Stimulated activated CD4-positive, alpha-beta T cell treated with anti-CD3 and anti-CD28 coated beads, Interleukin-4, amount 100 ng/mL, for 48 hours (primary cell): ENCODE results near the gene TRIB2.

Source experiments
- DNase-seq, 2 donors: peaks; one replicate each; pipeline ENCODE4 v3.0.0-alpha.2; 2020; ENCODE audit warnings: low read depth in 2 of 2

TRIB2 gene

DNA sequence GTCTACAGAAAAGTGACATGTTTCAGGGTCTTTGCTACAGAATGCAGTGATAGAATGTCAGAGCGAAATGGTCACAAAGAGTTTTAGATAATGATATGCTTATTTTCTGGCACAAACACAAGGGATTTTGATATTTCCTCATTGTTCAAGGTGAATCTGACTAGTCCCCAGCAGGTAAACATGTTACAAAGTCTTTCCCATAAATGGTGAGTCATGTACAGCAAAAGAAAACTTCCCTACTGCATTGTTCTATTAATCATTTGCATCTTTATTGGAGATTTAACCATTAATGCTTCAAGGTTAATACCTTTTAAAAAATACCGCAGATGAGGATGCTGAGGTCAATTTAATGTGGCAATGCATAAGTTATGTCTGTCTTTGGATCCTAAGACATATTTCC lies 19.1 kb upstream of the TRIB2 start:
- DNase-seq: no peak

DNA sequence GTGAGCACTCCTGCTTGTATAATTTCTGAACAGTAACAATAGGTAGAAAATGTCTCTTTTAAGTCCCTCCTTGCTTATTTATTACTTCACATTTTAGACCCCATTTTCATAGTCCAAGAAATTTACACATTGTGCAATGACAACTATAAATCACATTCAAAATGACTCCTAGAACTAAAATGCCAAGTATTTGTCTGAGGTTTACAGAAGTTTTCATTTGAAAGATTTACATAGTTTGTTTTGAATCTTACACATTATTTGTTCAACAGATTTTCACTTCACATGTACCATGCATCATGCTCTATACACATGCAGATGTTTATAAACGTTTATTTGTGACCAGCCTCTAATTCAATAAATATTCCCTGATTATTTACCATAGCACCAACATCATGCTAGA lies 15.7 kb upstream of the TRIB2 start:
- DNase-seq: no peak

DNA sequence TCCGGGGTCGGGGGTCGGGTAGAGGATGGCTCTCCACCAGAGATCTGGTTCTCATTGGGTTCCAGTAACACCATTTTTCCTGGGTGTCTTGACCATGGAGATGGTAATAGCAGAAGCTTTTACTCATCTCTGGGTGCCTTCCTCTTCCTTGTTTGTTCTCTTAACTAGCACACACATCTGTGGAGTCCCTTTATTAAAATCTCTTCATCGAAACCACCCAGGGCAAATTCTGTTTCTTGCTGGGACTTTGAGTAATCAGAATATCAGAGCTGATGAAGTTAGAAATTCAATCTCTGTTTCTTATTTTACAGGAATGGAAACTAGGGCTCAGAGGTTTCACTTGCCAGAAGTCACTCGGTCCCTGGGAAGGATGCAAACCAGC lies 15.0 kb upstream of the TRIB2 start:
- no peak for DNase-seq

DNA sequence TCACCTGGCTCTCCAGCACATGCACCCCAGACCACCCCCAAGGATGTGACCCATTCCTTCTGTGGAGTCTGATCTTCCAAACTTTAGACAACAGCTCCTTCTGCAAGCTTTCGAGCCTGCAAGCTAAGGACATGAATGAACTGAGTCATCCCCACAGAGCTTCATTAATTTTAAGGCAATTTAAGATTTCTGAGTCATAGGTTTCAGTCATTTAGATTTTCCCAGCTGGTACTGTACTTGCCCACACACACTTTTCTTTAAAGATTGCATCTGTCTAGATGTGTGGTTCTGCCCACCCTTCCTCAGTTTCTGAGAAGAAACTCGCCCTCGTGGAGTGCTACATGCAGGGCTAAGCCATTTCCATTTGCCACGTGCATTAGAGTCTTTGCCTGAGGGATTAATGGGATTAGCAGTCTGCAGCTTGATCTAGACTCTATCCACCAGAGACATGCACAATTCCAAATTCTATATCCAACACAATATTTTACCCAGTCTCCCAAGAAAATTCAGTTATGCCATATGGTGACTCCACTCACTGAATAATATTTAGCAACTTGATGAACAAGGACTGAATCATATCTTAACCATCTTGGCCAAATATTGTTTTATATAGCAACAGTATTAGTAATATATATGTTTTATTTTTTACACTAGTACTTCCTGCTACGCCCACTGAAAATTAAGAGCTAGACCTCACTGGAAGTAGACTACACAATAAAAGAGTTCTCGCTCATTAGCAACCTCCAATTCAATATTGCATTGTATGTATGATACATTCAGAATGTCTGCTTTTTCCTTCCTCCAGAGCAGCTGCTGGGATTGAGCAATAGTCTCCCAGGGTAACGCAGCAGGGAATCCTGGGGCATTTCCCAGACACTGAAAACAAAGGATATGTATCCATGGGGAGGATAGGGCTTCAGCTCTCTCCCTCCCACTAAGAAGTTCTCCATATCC lies 14.3 kb upstream of the TRIB2 start:
- DNase-seq: no peak

DNA sequence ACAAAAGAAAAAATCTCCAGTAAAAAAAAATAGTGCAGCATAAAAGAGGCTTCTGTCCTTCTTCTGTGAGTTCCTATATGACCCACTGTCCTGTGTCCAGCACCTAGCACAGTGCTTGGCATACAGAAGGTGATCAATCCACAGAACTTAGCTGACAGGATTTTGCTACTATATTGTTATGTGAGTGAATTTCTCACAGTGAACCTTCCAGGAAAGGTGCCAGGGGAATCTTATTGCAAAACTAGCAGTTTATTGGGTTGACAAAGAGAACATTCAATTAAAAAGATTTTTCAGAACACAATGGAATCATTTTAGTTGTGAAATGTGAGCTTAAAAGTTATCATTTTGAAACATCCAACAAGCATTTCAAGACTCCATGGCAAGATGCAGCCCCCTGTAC lies 12.4 kb upstream of the TRIB2 start:
- no peak for DNase-seq

DNA sequence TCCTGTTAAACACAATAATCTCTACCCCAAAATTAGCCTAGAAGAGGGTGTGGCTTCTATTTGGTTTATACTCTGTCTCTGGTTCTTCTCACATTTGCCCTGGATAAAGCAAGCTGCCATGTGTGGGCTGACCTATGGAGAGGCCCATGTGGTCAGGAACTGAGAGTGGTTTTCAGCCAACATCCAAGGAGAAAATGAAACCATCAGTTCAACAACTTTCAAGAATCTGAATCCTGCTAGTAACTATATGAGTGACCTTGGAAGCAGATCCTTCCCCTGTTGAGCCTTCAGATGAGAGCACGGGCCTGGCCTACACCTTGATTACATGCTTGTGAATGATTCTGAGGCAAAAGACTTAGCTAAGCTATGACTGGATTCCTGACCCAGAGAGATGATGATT lies 11.5 kb upstream of the TRIB2 start:
- DNase-seq: no peak

DNA sequence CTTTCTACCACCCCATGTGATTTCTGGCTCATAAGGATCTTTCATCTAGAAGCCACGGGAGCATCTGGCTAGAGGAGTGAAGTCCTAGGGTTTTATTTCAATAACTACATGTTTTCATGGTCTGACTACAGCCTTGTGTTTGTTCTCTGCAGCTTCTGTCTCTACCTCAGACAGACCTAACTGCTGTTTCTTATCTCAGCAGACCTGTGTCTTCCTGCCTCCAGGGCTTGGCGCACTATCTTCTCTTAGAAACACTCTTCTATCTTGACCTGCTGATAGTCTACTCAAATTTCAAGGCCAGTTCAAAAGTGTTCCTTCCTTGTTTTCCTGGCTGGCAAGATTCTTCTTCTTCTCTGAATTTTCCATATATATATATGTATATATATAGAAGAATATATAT lies 11.0 kb upstream of the TRIB2 start:
- no peak for DNase-seq

DNA sequence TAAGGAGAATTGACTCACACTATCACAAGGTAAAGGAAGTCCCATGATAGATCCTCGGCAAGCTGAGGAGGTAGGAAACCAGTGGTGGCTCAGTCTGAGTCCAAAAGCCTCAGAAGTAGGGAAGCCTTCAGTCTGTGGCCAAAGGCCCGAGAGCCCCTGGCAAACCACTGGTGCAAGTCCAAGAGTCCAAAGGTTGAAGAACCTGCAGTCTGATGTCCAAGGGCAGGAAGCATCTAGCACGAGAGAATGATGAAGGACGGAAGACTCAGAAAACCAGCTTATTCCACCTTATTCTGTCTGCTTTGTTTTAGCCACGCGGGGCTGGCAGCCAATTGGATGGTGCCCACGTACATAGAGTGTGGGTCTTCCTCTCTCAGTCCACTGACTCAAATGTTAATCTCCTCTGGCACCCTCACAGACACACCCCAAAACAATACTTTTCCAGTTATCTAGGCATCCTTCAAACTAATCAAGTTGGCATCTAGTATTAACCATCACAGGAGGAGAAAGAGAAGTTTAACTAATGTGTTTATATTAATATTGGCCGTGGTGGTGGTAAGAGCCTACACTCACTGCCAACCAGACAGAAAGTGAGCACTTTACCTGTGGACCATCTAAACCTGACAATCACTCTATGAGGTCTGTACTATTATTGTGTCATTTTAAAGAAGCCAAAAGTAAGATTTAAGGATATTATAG lies 8.1 kb upstream of the TRIB2 start:
- DNase-seq: no peak

DNA sequence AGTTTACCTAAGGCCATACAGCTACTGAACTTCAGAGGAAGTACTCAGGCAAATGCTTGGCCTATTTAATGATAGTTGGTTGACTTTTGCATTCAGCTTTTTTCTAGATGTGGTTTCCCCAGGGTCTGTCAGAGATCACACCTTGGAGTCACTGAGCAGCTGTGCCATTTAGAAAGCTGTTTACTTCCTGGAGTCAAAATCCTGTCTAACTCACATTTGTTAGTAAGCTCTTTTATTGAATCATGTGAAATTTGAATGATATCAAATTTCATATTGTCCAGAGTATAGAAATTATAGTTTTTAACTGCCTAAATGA lies 7.6 kb upstream of the TRIB2 start:
- no peak for DNase-seq

DNA sequence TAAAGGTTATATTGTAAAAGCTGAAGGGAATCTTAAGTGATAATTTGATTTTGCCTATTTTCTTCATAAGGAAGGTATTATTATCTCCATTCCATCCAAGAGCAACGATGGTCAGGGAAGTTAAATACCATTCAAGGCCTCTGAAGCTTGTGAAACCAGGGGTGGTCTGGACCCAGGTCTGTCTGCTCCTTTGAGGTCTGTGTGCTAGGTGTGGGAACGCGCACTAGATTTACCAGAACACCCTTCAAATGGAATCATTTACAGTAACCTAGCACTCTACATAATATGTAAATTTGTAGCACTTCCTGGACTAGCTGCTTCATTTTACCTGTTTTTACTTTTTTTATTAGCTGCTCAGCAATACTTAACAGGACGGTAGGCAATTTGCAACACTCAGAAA lies 6.4 kb upstream of the TRIB2 start:
- no peak for DNase-seq

DNA sequence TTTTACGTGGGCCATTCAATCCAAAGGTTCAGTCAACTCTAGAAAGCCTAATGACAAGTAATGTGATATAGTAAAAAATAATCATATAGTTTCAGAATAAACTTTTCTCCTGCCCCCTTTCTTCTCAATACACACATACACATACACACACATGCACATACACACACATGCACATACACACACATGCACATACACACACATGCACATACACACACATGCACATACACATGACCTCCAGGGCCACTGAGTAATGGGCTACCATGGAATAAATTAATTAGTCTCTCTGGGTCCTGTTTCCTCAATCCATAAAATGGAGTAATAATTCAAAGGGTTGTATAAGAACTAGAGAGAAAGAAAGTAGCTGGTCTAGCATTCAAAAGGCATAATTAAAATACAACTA lies 5.4 kb upstream of the TRIB2 start:
- no peak for DNase-seq

DNA sequence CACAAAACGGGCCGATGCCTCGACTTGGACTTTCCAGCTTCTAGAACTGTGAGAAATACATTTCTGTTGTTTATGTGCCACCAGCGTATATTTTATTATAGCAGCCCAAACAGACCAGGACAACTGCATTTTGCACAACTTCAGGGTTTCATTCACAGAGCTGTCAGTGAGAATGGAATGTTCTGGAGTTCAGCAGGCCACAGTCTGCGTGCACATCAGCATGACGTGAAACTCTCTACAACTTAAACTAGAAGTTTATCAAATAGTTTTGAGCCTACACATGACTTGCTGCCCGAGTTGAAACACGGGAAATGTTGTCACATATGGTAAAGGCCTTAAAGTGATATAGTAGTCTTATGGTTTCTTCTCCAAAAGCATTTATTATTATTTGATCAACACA lies 3.9 kb upstream of the TRIB2 start:
- no peak for DNase-seq

DNA sequence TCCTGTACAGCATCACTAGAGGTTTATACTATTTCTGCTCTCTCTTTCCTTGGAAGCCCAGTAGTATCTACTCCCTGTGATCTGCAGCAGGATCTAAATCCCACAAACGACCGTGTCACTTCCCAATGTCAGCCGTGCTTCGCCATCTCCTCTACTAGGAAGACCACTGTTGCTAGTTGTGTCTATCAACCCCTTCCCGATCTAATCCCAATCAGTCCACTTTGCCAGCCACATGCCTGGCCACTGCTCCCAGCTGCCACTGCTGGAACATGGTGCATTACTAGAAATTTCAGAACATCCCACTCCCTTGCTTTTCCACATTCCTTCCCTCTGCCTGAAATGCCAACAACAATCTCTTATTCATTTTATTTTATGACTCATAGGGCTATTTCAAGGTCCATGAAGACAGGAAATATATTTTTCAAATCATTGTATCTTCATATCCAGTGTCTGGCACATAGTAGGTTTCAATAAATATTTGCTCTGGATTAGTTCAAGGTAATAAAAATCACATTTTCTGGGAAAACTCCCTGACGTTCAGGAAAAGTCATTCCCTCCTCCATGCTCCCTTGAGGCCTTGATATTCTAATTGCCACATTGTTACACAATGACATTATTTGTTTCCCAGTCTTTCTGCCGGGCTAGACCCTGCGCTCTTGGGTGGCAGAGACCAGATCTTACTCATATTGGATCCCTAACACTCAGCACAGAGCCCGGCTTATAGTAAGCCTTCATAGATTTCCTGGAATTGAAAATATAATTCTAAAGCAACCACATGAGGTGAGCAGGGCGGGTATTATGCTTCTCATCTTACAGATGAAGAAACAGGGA lies 2.1 kb upstream of the TRIB2 start:
- DNase-seq: no peak

DNA sequence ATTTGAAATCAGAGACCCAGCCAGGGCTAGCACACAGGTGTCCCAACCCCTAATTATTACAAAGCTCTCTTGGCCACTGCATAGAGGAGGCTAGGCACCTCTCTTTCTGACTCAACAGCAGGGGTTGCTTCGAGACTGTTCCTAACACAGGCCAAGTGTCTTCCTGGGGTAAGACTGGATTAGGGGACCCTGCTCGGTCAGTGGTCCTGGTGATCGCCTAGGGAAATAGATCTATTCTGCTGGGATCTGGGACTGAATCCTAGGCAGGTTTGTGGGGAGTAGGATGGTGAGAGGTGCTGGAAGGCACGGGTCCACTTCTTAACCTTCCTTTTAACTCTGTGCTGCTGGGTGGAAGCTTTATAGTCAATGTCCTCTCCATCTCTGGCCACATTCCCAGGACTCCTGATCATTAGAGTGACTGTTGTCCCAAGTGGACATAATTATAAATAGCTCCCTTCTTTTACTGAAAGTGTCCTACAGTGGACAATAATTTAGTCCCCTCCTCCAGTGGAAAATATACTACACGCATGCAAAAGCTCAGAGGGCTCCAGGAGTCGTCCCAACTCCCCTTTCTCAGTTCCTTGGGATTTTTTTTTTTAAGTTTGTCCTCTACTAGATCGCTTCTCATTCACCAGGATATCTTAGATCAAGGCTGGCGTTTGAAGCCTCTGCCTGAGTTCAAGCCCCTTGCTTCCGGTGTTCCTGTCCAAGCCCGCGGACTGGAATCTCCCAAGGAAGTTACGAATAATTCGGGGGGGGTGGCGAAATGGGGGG lies 1.3 kb upstream of the TRIB2 start:
- no peak for DNase-seq

DNA sequence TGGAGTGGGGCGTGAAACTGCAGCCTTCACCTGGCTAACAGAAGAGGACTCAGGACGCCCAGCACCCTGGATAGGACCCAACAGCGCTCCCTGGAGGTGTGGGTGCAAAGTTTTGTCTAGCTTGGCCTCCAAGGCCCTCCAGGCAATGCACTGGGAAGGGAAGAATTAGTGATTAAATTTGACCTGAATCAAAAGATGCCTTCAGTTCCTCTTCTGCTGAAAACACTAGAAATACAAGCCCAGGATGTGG lies 779 bp upstream of the TRIB2 start:
- DNase-seq: peak; percentile 69 to 71

DNA sequence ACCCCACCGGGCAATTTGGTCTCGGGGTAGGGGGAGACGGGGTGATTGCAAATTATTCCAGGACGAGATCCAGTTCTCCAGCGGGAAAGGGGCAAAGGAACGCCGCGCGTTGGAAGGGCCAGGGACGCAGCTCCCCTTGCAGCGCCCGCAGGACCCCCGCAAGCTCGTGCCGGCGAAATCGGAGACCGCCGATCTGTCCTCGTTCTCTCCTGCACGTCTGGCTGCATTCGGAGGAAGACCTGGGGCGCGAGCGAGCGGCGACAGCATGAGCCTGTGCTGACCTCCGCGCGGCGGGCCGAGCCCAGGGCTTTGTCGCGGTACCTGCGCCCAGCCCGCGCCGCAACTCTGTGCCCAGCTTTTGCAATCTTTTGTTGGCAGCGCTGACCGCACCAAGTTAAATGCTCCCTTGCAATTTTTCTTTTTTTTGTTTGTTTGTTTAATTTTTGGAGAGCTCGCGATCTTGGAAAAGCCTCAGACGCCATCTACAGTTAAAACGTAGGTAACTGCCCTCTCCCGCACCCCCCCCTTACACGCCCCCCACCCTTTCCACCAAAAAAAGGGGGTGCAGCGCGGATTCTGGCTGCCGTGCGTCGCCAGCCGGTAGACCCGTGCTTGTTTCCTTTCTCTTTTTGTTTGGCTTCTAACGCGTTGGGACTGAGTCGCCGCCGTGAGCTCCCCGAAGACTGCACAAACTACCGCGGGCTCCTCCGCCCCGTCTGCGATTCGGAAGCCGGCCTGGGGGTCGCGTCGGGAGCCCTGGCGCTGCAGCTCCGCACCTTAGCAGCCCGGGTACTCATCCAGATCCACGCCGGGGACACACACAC lies 667 bp downstream of the TRIB2 start:
- peak in 1 of 2 donors; percentile 28 for DNase-seq

DNA sequence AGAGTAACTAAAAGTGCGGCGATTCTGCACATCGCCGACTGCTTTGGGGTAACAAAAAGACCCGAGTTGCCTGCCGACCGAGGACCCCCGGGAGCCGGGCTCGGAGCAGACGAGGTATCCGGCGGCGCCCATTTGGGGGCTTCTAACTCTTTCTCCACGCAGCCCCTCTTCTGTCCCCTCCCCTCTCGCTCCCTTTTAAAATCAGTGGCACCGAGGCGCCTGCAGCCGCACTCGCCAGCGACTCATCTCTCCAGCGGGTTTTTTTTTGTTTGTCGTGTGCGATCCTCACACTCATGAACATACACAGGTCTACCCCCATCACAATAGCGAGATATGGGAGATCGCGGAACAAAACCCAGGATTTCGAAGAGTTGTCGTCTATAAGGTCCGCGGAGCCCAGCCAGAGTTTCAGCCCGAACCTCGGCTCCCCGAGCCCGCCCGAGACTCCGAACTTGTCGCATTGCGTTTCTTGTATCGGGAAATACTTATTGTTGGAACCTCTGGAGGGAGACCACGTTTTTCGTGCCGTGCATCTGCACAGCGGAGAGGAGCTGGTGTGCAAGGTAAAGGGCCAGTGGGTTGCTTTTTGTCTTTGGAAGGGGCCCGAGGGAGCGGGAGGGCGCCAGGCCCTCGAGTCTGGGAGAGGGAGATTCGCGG lies 1.4 kb downstream of the TRIB2 start:
- no peak for DNase-seq

DNA sequence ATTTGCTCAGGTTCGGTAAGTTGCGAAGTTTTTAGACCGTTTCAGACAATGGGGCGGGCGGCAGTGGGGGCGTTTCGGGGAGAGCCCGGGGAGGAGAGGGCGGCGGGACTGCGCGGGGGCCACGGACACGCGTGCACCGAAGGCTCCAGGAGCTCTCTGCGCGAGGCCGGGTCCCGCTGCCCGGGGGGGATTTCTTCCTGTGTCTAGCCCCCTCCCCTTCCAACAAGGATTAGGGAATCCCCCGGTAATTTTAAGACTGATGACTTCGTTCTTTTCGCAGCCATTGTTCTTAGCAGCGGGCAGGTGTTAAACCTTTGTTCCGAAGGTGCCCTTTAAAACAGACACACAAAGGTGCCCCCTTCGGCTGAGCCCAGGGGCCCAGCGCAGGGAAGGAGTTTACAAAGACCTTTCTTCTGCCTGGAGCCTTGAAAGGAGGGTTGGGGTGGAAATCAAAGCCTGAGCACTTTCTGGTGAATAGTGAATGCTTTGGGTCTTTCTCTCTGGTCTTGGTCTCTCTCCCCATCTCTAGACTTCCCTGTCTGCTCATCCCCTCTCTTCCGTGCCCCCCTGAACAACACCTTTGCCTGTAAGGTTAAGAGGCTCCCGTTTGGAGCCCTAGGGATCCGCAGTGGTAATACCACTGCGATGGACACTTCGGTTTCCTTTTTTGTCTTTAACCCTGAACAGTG lies 2.1 kb downstream of the TRIB2 start:
- DNase-seq: no peak

DNA sequence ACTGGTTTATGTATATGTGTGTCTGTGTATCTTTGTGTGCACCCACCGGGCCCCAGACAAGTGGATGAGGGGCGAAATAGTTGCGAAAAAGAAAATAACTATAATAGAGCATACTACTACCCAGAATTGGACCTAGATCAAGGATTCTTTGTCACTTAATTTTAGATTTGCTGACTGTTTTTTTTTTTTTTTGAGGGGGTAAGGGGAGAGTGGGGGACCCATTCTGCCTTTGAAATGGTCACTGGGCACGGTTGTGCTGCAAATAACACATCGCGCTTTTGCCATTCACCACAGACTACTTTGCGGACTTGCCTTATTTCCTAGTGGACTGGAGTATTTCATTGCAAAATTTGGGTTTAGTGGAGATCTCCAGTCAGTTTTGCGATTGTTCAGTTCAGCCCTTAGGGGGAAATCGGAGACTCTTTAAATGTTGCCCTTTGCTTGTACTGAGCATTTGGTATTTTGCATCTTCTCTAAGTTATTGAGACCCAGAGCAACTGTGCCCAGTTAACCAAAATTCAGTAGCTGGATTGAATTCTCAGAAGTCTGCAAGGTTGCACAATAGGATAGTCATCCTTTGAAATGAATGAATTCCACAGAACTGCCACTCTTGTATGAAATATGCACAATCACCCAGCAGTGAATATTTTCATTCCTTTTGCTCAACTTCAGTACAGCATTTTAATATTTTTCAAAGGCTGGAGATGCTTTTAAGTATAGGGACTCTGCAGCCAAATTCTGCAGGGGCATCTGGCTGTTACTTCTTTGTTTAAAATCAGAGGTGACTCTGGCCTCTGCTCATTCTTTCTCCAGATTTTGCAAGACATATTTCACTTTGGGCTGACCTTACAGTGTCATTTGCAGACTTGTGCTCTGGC lies 2.9 kb downstream of the TRIB2 start:
- no peak for DNase-seq
